Neural crest cell (in vitro differentiated cells): Measurements from ENCODE around the gene IRF2BPL. TPM values are rescaled to one million over a fixed set of nuclear protein-coding genes. Genes with fewer than 3 reads are reported as not detected.

Experiments used
- DNase-seq: peaks from one replicate; pipeline ENCODE4 v3.0.0; 2021; ENCODE audit warnings: low read depth, mixed read lengths, low spot score
- H3K27ac Mint-ChIP-seq: one replicate; pipeline ENCODE4 v1.8.0; 2021; ENCODE audit warnings: mild to moderate bottlenecking, mixed read lengths; ENCODE audit not compliant: unreplicated experiment
- H3K27me3 Mint-ChIP-seq: 2 replicates; pipeline ENCODE4 v1.8.0; 2021; ENCODE audit warnings: low read depth, mild to moderate bottlenecking, mixed read lengths
- H3K36me3 Mint-ChIP-seq: 2 replicates; pipeline ENCODE4 v1.8.0; 2021; ENCODE audit warnings: low read depth, mild to moderate bottlenecking, mixed read lengths
- H3K4me1 Mint-ChIP-seq: 2 replicates; pipeline ENCODE4 v1.8.0; 2021; ENCODE audit warnings: mixed read lengths
- H3K4me3 Mint-ChIP-seq: one replicate; pipeline ENCODE4 v1.8.0; 2021; ENCODE audit warnings: mild to moderate bottlenecking, mixed read lengths
- H3K9me3 Mint-ChIP-seq: 2 replicates; pipeline ENCODE4 v1.8.0; 2021; ENCODE audit warnings: mixed read lengths
- CTCF ChIP-seq: fragments of 200-600 bp; sonication (generic); conservative IDR thresholded peaks from 2 replicates; pipeline ENCODE4 v1.5.0; 2021; ENCODE audit warnings: antibody characterized with exemption, mild to moderate bottlenecking
- total RNA-seq: library from RNA; stranded (reverse); gene quantifications from 2 replicates; pipeline ENCODE4 v1.2.1, GENCODE V29; 2021

IRF2BPL gene
- total RNA-seq, 1 donor from 2014 or later, result 43.6 TPM

GRCh38 chr14:77014004-77014604 is 14.4 kb downstream of the IRF2BPL start:
- Mint-ChIP-seq H3K27ac (no peak overlapping the region), H3K36me3 (no peaks in the 10 kb centered on the region), H3K9me3 (no peaks in the 10 kb centered on the region), H3K27me3 (no peaks in the 10 kb centered on the region), H3K4me3 (no peak overlapping the region), H3K4me1 (peaks cover 12% of the 10 kb centered on the region)
- TF ChIP-seq CTCF, result no peak
- no peak for DNase-seq

- Mint-ChIP-seq H3K36me3 (no peaks in the 10 kb centered on the region), H3K27ac (no peak overlapping the region), H3K4me1 (peaks cover 18% of the 10 kb centered on the region), H3K27me3 (no peaks in the 10 kb centered on the region), H3K9me3 (no peaks in the 10 kb centered on the region), H3K4me3 (no peak overlapping the region)
- no peak for DNase-seq
- no peak for TF ChIP-seq CTCF
These were observed 16.2 kb downstream of the IRF2BPL start for GRCh38 chr14:77012193-77012765.

GRCh38 chr14:77011245-77011644 is 17.3 kb downstream of the IRF2BPL start:
- H3K9me3 Mint-ChIP-seq, result no peaks in the 10 kb centered on the region
- H3K4me3 Mint-ChIP-seq, result no peak overlapping the region
- H3K27me3 Mint-ChIP-seq, result no peaks in the 10 kb centered on the region
- peaks cover 25% of the 10 kb centered on the region for H3K4me1 Mint-ChIP-seq
- no peak for TF ChIP-seq CTCF
- no peaks in the 10 kb centered on the region for H3K36me3 Mint-ChIP-seq
- H3K27ac Mint-ChIP-seq, result no peak overlapping the region
- DNase-seq, result no peak

- H3K27me3 Mint-ChIP-seq, result no peaks in the 10 kb centered on the region
- no peak overlapping the region for H3K27ac Mint-ChIP-seq
- no peak for DNase-seq
- H3K36me3 Mint-ChIP-seq, result no peaks in the 10 kb centered on the region
- no peaks in the 10 kb centered on the region for H3K9me3 Mint-ChIP-seq
- peaks cover 38% of the 10 kb centered on the region for H3K4me1 Mint-ChIP-seq
- no peak overlapping the region for H3K4me3 Mint-ChIP-seq
- no peak for TF ChIP-seq CTCF
These were observed 19.5 kb downstream of the IRF2BPL start for GRCh38 chr14:77009014-77009413.

- Mint-ChIP-seq H3K4me3 (no peak overlapping the region), H3K4me1 (peaks cover 41% of the 10 kb centered on the region), H3K36me3 (no peaks in the 10 kb centered on the region), H3K9me3 (no peaks in the 10 kb centered on the region), H3K27ac (no peak overlapping the region), H3K27me3 (no peaks in the 10 kb centered on the region)
- no peak for TF ChIP-seq CTCF
- no peak for DNase-seq
These were observed 20.0 kb downstream of the IRF2BPL start for GRCh38 chr14:77008541-77008940.
